Measurements from ENCODE around the gene PEPD.

Gene PEPD

DNA sequence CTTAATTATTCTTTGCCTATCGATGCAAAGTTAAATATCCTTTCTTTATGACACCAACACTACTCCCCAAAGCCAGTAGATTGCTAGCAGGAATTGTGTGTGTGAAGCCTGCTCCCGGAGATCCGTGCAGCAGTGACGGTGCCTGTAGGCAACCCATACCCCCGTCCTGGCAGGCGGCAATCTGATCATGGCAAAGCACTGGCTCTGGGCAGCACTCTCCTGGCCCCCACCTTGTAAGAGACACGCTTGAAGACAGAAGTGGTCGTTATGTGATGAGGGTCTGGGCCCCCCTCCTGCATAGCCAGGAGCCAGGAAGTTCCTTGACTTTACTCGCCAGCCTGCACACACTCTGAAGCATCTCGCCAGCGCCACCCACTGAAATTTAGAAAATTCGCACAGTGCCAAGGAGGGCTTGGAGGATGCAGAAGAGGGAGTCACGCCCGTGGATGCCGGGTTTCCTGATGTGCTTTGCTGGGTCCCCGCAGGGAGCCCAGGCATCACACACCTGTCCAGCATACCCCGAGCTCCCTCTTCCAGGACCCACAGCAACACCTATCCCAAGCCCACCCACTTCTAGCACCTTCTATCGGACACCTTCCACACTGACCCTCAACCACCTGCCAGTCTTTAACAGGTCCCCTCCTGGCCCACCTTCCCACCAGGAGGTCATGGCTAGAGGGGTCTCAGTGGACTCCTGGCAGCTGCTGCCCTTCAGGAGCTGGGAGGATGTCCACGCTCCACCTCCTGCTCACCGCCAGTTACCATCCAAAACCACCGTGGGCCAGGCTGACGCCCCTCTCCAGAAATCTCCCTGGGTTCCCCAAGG lies 93.6 kb downstream of the PEPD start:
- Histone ChIP-seq H3K27ac (ENCODE audit: low read length) (no peak overlapping the region), H3K79me2 (ENCODE audit: low read length) (no peaks in the 10 kb centered on the region), H3K4me1 (ENCODE audit: low read length) (no peaks in the 10 kb centered on the region), H3K4me3 (ENCODE audit: low read length) (no peak overlapping the region), H3K9ac (ENCODE audit: low read length) (no peak overlapping the region), H2AFZ (ENCODE audit: low read length) (no peak overlapping the region), H3K9me2 (replicated peaks; ENCODE audit: insufficient read depth, low read length) (no peaks in the 10 kb centered on the region), H3F3A (ENCODE audit: insufficient read depth, low read length) (no peaks in the 10 kb centered on the region), H3K4me2 (ENCODE audit: low read depth, low read length) (no peak overlapping the region), H4K20me1 (ENCODE audit: insufficient read depth, low read length) (no peaks in the 10 kb centered on the region), H3K27me3 (replicated peaks; ENCODE audit: insufficient read depth, low read length) (no peaks in the 10 kb centered on the region), H3K9me3 (replicated peaks; ENCODE audit: insufficient read depth, low read length) (no peaks in the 10 kb centered on the region), H3K36me3 (replicated peaks; ENCODE audit: insufficient read depth, low read length) (no peaks in the 10 kb centered on the region)
- no peak for TF ChIP-seq EZH2phosphoT487 (IDR thresholded peaks at IDR 0.05; ENCODE audit: low read length)
- TF ChIP-seq EZH2 (optimal IDR thresholded peaks at IDR 0.05; ENCODE audit: low read depth, low read length), result no peak
- TF ChIP-seq, protein P1, sequence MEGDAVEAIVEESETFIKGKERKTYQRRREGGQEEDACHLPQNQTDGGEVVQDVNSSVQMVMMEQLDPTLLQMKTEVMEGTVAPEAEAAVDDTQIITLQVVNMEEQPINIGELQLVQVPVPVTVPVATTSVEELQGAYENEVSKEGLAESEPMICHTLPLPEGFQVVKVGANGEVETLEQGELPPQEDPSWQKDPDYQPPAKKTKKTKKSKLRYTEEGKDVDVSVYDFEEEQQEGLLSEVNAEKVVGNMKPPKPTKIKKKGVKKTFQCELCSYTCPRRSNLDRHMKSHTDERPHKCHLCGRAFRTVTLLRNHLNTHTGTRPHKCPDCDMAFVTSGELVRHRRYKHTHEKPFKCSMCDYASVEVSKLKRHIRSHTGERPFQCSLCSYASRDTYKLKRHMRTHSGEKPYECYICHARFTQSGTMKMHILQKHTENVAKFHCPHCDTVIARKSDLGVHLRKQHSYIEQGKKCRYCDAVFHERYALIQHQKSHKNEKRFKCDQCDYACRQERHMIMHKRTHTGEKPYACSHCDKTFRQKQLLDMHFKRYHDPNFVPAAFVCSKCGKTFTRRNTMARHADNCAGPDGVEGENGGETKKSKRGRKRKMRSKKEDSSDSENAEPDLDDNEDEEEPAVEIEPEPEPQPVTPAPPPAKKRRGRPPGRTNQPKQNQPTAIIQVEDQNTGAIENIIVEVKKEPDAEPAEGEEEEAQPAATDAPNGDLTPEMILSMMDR (IDR thresholded peaks at IDR 0.05; ENCODE audit: low read length), result no peak
- no peak for DNase-seq

DNA sequence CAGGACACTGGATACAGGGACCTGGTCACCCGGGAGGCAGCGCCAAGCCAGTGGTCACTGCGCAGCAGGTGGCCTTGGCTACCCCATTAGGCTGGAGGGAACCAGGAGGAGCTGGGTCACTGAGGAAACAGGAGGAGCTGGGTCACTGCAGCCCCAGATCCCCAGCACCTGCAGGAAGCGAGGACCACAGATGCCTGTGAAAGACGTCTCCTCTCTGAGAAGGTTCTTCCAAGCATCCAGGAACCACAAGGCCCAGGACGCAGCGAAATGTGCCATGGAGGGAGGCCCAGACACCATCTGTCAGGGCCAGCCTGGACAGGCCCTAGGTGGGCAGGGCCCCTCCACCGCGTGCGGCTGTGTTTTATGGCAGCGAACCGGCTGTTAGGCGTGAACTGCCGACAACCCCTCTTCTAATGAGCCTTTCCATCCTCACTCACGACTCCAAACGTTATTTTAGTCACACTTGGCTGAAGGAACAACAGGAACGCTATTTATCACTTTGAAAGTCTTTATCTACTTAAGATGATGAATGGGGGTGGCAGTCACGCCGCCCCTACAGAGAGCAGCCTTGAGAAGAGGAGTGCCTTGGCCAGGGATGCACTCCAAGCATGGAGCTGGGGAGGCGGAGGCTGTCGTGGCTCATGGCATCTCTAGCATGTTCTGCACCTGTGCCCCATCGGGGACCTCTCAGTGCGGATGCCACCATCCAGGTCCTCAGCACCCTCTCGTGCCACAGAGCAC lies 94.8 kb downstream of the PEPD start:
- no peaks in the 10 kb centered on the region for H3K36me3 ChIP-seq (replicated peaks; ENCODE audit: insufficient read depth, low read length)
- H2AFZ ChIP-seq (ENCODE audit: low read length), result no peak overlapping the region
- no peaks in the 10 kb centered on the region for H3K9me3 ChIP-seq (replicated peaks; ENCODE audit: insufficient read depth, low read length)
- H3K4me3 ChIP-seq (ENCODE audit: low read length), result no peak overlapping the region
- no peaks in the 10 kb centered on the region for H3K9me2 ChIP-seq (replicated peaks; ENCODE audit: insufficient read depth, low read length)
- DNase-seq, result no peak
- no peaks in the 10 kb centered on the region for H3K27me3 ChIP-seq (replicated peaks; ENCODE audit: insufficient read depth, low read length)
- no peaks in the 10 kb centered on the region for H3F3A ChIP-seq (ENCODE audit: insufficient read depth, low read length)
- TF ChIP-seq, protein P1 (IDR thresholded peaks at IDR 0.05; ENCODE audit: low read length), result no peak
- TF ChIP-seq EZH2phosphoT487 (IDR thresholded peaks at IDR 0.05; ENCODE audit: low read length) (no peak), EZH2 (optimal IDR thresholded peaks at IDR 0.05; ENCODE audit: low read depth, low read length) (no peak)
- H3K4me2 ChIP-seq (ENCODE audit: low read depth, low read length), result no peak overlapping the region
- H4K20me1 ChIP-seq (ENCODE audit: insufficient read depth, low read length), result no peaks in the 10 kb centered on the region
- no peaks in the 10 kb centered on the region for H3K79me2 ChIP-seq (ENCODE audit: low read length)
- H3K27ac ChIP-seq (ENCODE audit: low read length), result no peak overlapping the region
- no peak overlapping the region for H3K9ac ChIP-seq (ENCODE audit: low read length)
- no peaks in the 10 kb centered on the region for H3K4me1 ChIP-seq (ENCODE audit: low read length)

- Histone ChIP-seq H3K27me3 (replicated peaks; ENCODE audit: insufficient read depth, low read length) (no peaks in the 10 kb centered on the region), H3K79me2 (ENCODE audit: low read length) (no peaks in the 10 kb centered on the region), H3K27ac (ENCODE audit: low read length) (no peak overlapping the region), H3K36me3 (replicated peaks; ENCODE audit: insufficient read depth, low read length) (no peaks in the 10 kb centered on the region), H3K9me2 (replicated peaks; ENCODE audit: insufficient read depth, low read length) (no peaks in the 10 kb centered on the region), H3K4me3 (ENCODE audit: low read length) (no peak overlapping the region), H3K9me3 (replicated peaks; ENCODE audit: insufficient read depth, low read length) (no peaks in the 10 kb centered on the region), H2AFZ (ENCODE audit: low read length) (no peak overlapping the region), H3F3A (ENCODE audit: insufficient read depth, low read length) (no peaks in the 10 kb centered on the region), H3K9ac (ENCODE audit: low read length) (no peak overlapping the region), H4K20me1 (ENCODE audit: insufficient read depth, low read length) (no peaks in the 10 kb centered on the region), H3K4me1 (ENCODE audit: low read length) (no peaks in the 10 kb centered on the region), H3K4me2 (ENCODE audit: low read depth, low read length) (no peak overlapping the region)
- TF ChIP-seq, protein P1 (IDR thresholded peaks at IDR 0.05; ENCODE audit: low read length), result no peak
- TF ChIP-seq EZH2phosphoT487 (IDR thresholded peaks at IDR 0.05; ENCODE audit: low read length) (no peak), EZH2 (optimal IDR thresholded peaks at IDR 0.05; ENCODE audit: low read depth, low read length) (no peak)
- no peak for DNase-seq
Observed at GRCh38 chr19:33424181-33424580, 97.4 kb downstream of the PEPD start.
